SK-N-SH (cell line): ENCODE data around the gene WDR27. TPM values are rescaled to one million over a fixed set of nuclear protein-coding genes. Genes with fewer than 3 reads are reported as not detected.

Experiments used
- CTCF ChIA-PET: fragments of 300-600, 350-600 bp; formaldehyde crosslinking; extraction: SDS; loops from one replicate; lab custom pipeline; 2021; lab: Yijun Ruan, JAX
- POLR2A ChIA-PET: fragments of 350-600 bp; sonication (Branson Sonifier 250); formaldehyde crosslinking; extraction: SDS; loops from one replicate; lab custom pipeline; 2020; ENCODE audit warnings: antibody characterized with exemption, inconsistent platforms; lab: Yijun Ruan, JAX
- DNase-seq: peaks from one replicate; pipeline ENCODE4 v3.0.0; 2012
- H2AFZ ChIP-seq: fragments of 200-600 bp; sonication (generic); 2 replicates; pipeline ENCODE4 v1.8.1; 2016; ENCODE audit warnings: antibody characterized with exemption, mild to moderate bottlenecking, low read depth
- H3F3A ChIP-seq: fragments of 200-600 bp; sonication (generic); replicated peaks from 2 replicates; pipeline ENCODE3; 2016; ENCODE audit warnings: antibody characterized with exemption, mild to moderate bottlenecking; ENCODE audit not compliant: insufficient read depth
- H3K27ac ChIP-seq, 2 experiments: fragments of 200-500 bp in 1 of 2; fragments of 200-600 bp in 1 of 2; sonication (Bioruptor generic) in 1 of 2; sonication (generic), shearing (Covaris generic) in 1 of 2; 2 replicates each; pipeline versions ENCODE4 v1.5.1 to v1.6.1; 2014 to 2016; ENCODE audit warnings: low read depth in 2 of 2, inconsistent platforms in 1 of 2, low read length in 1 of 2, mild to moderate bottlenecking in 1 of 2, mixed read lengths in 1 of 2
- H3K27me3 ChIP-seq: fragments of 200-600 bp; sonication (generic), shearing (Covaris generic); 2 replicates; pipeline ENCODE4 v1.6.1; 2016; ENCODE audit warnings: mixed run types; ENCODE audit not compliant: insufficient read depth
- H3K36me3 ChIP-seq, 2 experiments: fragments of 200-500 bp in 1 of 2; fragments of 200-600 bp in 1 of 2; sonication (Bioruptor generic) in 1 of 2; sonication (generic) in 1 of 2; replicated peaks in 1 of 2; 2 replicates each; pipeline versions ENCODE3 to v1.5.1; 2014 to 2016; ENCODE audit warnings: low read length in 1 of 2, mild to moderate bottlenecking in 1 of 2; ENCODE audit not compliant: insufficient read depth in 2 of 2, control insufficient read depth in 1 of 2
- H3K4me1 ChIP-seq, 2 experiments: fragments of 200-500 bp in 1 of 2; fragments of 200-600 bp in 1 of 2; sonication (Bioruptor generic) in 1 of 2; sonication (generic), shearing (Covaris generic) in 1 of 2; 2 replicates each; pipeline versions ENCODE4 v1.5.1 to v1.6.1; 2014 to 2016; ENCODE audit warnings: low read depth in 1 of 2, low read length in 1 of 2, mixed run types in 1 of 2; ENCODE audit not compliant: insufficient read depth in 2 of 2, control insufficient read depth in 1 of 2
- H3K4me2 ChIP-seq: fragments of 200-600 bp; sonication (generic), shearing (Covaris generic); 2 replicates; pipeline ENCODE4 v1.6.1; 2017; ENCODE audit warnings: mixed run types
- H3K4me3 ChIP-seq, 2 experiments: fragments of 200-500 bp in 1 of 2; fragments of 200-600 bp in 1 of 2; sonication (Bioruptor generic) in 1 of 2; sonication (generic), shearing (Covaris generic) in 1 of 2; 2 replicates each; pipeline versions ENCODE4 v1.5.1 to v1.8.1; 2014 to 2016; ENCODE audit warnings: low read depth in 2 of 2, inconsistent platforms in 1 of 2, low read length in 1 of 2, mild to moderate bottlenecking in 1 of 2, mixed read lengths in 1 of 2, moderate library complexity in 1 of 2
- H3K79me2 ChIP-seq: fragments of 200-600 bp; sonication (generic); 2 replicates; pipeline ENCODE4 v1.8.1; 2017; ENCODE audit warnings: mild to moderate bottlenecking; ENCODE audit not compliant: insufficient read depth
- H3K9ac ChIP-seq: fragments of 200-600 bp; sonication (generic); 2 replicates; pipeline ENCODE4 v1.6.1; 2017; ENCODE audit warnings: mixed run types
- H3K9me2 ChIP-seq: fragments of 200-600 bp; sonication (generic); 2 replicates; pipeline ENCODE4 v1.6.1; 2017; ENCODE audit warnings: mixed run types
- H3K9me3 ChIP-seq: fragments of 200-600 bp; sonication (generic); 2 replicates; pipeline ENCODE4 v1.6.1; 2017; ENCODE audit warnings: mixed run types, mild to moderate bottlenecking, moderate library complexity
- H4K20me1 ChIP-seq: fragments of 200-600 bp; sonication (generic); 2 replicates; pipeline ENCODE4 v1.6.1; 2017; ENCODE audit warnings: mild to moderate bottlenecking, mixed run types; ENCODE audit not compliant: insufficient read depth
- CTCF ChIP-seq: fragments of 200-600 bp; sonication (generic); IDR thresholded peaks from 2 replicates; pipeline ENCODE4 v1.6.1; 2017; ENCODE audit warnings: antibody characterized with exemption, mild to moderate bottlenecking, moderate library complexity
- ELF1 ChIP-seq: IDR thresholded peaks from 2 replicates; pipeline ENCODE4 v1.4.0; 2012
- EP300 ChIP-seq, 2 experiments: IDR thresholded peaks; 2 replicates each; pipeline versions ENCODE4 v1.4.0 to v1.6.1; 2012; ENCODE audit warnings: borderline replicate concordance in 1 of 2, low read depth in 1 of 2, low read length in 1 of 2
- FOXM1 ChIP-seq: IDR thresholded peaks from 2 replicates; pipeline ENCODE4 v1.4.0; 2012; ENCODE audit warnings: low read depth, mild to moderate bottlenecking
- GABPA ChIP-seq: IDR thresholded peaks from 2 replicates; pipeline ENCODE4 v1.4.0; 2012; ENCODE audit warnings: low read depth, mild to moderate bottlenecking
- GATA2 ChIP-seq: sonication (generic); formaldehyde crosslinking; IDR thresholded peaks from 2 replicates; pipeline ENCODE4 v1.5.0; 2020; ENCODE audit warnings: mild to moderate bottlenecking, missing genetic modification reagents
- IRF3 ChIP-seq: fragments of 150-350 bp; IDR thresholded peaks from 2 replicates; pipeline ENCODE4 v1.6.1; 2016; ENCODE audit warnings: mild to moderate bottlenecking, low read depth, low read length
- JUND ChIP-seq: IDR thresholded peaks from 2 replicates; pipeline ENCODE4 v1.4.0; 2012
- MEF2A ChIP-seq: IDR thresholded peaks from 2 replicates; pipeline ENCODE4 v1.4.0; 2012; ENCODE audit warnings: low read depth, borderline replicate concordance
- MXI1 ChIP-seq: IDR thresholded peaks from 2 replicates; pipeline ENCODE4 v1.6.1; 2012; ENCODE audit warnings: mild to moderate bottlenecking, low read depth, low read length, improper control_type of control experiment
- NFIC ChIP-seq: IDR thresholded peaks from 2 replicates; pipeline ENCODE4 v1.4.0; 2012; ENCODE audit warnings: borderline replicate concordance
- PBX3 ChIP-seq: IDR thresholded peaks from 2 replicates; pipeline ENCODE4; 2012
- POLR2AphosphoS5 ChIP-seq: IDR thresholded peaks from 2 replicates; pipeline ENCODE4 v1.6.1; 2012; ENCODE audit warnings: low read depth, low read length
- RAD21 ChIP-seq: IDR thresholded peaks from 2 replicates; pipeline ENCODE4 v1.6.1; 2012; ENCODE audit warnings: mild to moderate bottlenecking, low read length
- RFX5 ChIP-seq: IDR thresholded peaks from 2 replicates; pipeline ENCODE4 v1.6.1; 2012; ENCODE audit warnings: mild to moderate bottlenecking, improper control_type of control experiment, low read length
- SIN3A ChIP-seq: IDR thresholded peaks from 2 replicates; pipeline ENCODE4 v1.6.1; 2012; ENCODE audit warnings: low read depth, mild to moderate bottlenecking, low read length, moderate library complexity, borderline replicate concordance
- TEAD4 ChIP-seq: IDR thresholded peaks from 2 replicates; pipeline ENCODE4 v1.4.0; 2012; ENCODE audit warnings: mild to moderate bottlenecking, borderline replicate concordance; ENCODE audit not compliant: insufficient read depth
- USF1 ChIP-seq: IDR thresholded peaks from 2 replicates; pipeline ENCODE4 v1.4.0; 2012; ENCODE audit warnings: low read depth, borderline replicate concordance
- USF2 ChIP-seq: fragments of 150-350 bp; IDR thresholded peaks from 2 replicates; pipeline ENCODE4 v1.6.1; 2017; ENCODE audit warnings: antibody characterized with exemption, low read length, low read depth, borderline replicate concordance
- WGBS: methylation state at CpG from one replicate; pipeline ENCODE4 v1.1.6; 2017; ENCODE audit warnings: low lambda C conversion rate; 5-methylcytosine and 5-hydroxymethylcytosine counted together
- polyA plus RNA-seq, 3 experiments: library from polyadenylated mRNA; depleted of rRNA; stranded (reverse); fragments of >200 nt; gene quantifications; 2 replicates each; pipeline ENCODE4 v1.2.3, GENCODE V29; 2012

The WDR27 gene
- polyA plus RNA-seq, 1 of the 3 experiments (the other 2 are of a cell fraction): 55.6 TPM

GRCh38 chr6:169643521-169643920 is 58.3 kb downstream of the WDR27 start:
- DNase-seq: no peak
- TF ChIP-seq NFIC: no peak
- TF ChIP-seq EP300 (IDR thresholded peaks at IDR 0.05; ENCODE audit: borderline replicate concordance in 1 of 2, low read depth in 1 of 2, low read length in 1 of 2): no peak
- TF ChIP-seq PBX3: no peak
- TF ChIP-seq CTCF: no peak
- TF ChIP-seq GABPA: no peak
- no peak for TF ChIP-seq GATA2 (CRISPR knock-in tag)
- TF ChIP-seq IRF3: no peak
- no peak for TF ChIP-seq JUND
- no peak for TF ChIP-seq USF2
- TF ChIP-seq ELF1: no peak
- no peak for TF ChIP-seq MXI1
- no peak for TF ChIP-seq RFX5
- no peak for TF ChIP-seq SIN3A
- no peak for TF ChIP-seq MEF2A
- TF ChIP-seq TEAD4: no peak
- TF ChIP-seq FOXM1: no peak
- TF ChIP-seq POLR2AphosphoS5: no peak
- no peak for TF ChIP-seq USF1
- TF ChIP-seq RAD21: no peak
- WGBS: 50% methylated on average over 1 of the region's 1 CpG
- H3K9ac ChIP-seq: no peak overlapping the region
- no peak overlapping the region for H3K27ac ChIP-seq
- H3K9me2 ChIP-seq: no peaks in the 10 kb centered on the region
- peaks cover 0 to 2% of the 10 kb centered on the region in 2 experiments for H3K36me3 ChIP-seq
- ChIA-PET POLR2A (no interaction called here), CTCF (no interaction called here)
- no peaks in the 10 kb centered on the region for H3K9me3 ChIP-seq
- H3K79me2 ChIP-seq: no peaks in the 10 kb centered on the region
- H4K20me1 ChIP-seq: no peaks in the 10 kb centered on the region
- H2AFZ ChIP-seq: no peak overlapping the region
- no peak overlapping the region for H3K4me3 ChIP-seq
- no peaks in the 10 kb centered on the region for H3F3A ChIP-seq
- no peaks in the 10 kb centered on the region; a peak in 1 of 4 replicates for H3K4me1 ChIP-seq
- H3K4me2 ChIP-seq: no peak overlapping the region
- H3K27me3 ChIP-seq: no peaks in the 10 kb centered on the region
